ENCODE data around the gene ZNF420.

The ZNF420 gene

GRCh38 chr19:37148214-37148613 lies 70.0 kb downstream of the ZNF420 start:
- DNase-seq (ENCODE audit: low spot score): no peak

DNA sequence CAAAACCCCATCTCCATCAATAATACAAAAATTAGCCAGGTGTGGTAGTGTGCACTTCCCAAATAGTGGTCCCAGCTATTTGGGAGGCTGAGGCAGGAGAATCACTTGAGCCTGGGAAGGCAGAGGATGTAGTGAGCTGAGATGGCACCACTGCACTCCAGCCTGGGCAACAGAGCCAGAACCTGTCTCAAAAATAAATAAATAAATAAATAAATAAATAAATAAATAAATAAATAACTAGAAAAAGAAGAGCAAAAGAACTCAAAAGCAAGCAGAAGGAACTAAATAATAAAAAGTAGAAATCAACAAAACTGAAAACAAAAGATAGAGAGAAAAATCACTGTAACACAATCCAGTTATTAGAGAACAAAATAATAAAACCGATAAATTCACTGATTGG lies 81.9 kb downstream of the ZNF420 start:
- no peak for DNase-seq (ENCODE audit: low spot score)

- no peak for DNase-seq (ENCODE audit: low spot score)
Measured at GRCh38 chr19:37165635-37166034, 87.4 kb downstream of the ZNF420 start.

DNA sequence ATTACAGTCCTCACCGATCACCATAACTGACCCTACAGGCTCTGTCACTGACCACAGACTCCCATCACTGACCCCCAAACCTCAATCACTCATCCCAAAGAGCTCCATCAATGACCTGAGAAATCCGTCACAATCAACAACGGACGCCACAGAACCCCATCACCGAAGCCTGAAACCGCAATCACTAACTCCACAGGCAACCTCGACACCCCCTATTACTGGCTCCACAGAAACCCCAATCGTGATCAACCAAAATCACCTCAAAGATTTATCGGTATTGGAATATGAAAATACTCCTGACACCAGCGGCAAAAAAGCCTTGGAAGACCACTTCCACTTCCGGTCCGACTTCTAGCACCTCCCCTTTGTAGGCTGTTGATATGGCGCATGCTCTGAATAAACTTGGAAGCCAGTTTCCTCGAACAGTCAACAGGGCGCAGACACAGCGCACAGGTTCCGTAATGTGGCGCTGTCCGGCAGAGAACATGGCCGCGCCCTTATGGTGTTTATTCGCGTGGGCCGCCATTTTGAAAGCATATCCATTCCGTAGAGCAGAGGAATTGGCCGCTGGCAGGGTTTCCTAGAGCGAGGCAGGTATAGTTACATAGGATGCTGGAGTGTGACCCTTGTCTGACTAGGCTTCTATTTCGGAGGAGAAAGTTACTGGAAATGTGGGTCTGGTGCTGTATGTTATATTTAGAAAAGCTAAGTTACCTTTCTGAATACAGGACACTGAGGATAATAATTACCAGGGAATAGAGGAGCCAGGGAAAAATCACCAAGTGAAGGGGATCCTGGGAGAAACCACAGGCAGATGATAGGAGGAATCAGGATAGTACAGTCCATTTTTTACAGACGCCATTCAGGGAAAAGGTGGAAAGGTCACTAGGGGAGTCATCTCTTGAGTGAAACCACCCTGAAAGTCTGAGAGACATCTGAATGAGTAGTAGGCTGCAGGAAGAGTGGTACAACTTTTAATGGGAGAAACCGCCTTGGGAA lies 94.4 kb downstream of the ZNF420 start, which contains the start of gene ZNF585A:
TSS of gene ZNF585A (minus strand) at position 328 of the 999 bp plus-strand sequence. CDS start 2,785 bp downstream, outside the sequence.
- DNase-seq (ENCODE audit: low spot score): peak; percentile 85

Data from hepatic stellate cell (primary cell).